ENCODE data around the gene PTPRQ.

The PTPRQ gene

DNA sequence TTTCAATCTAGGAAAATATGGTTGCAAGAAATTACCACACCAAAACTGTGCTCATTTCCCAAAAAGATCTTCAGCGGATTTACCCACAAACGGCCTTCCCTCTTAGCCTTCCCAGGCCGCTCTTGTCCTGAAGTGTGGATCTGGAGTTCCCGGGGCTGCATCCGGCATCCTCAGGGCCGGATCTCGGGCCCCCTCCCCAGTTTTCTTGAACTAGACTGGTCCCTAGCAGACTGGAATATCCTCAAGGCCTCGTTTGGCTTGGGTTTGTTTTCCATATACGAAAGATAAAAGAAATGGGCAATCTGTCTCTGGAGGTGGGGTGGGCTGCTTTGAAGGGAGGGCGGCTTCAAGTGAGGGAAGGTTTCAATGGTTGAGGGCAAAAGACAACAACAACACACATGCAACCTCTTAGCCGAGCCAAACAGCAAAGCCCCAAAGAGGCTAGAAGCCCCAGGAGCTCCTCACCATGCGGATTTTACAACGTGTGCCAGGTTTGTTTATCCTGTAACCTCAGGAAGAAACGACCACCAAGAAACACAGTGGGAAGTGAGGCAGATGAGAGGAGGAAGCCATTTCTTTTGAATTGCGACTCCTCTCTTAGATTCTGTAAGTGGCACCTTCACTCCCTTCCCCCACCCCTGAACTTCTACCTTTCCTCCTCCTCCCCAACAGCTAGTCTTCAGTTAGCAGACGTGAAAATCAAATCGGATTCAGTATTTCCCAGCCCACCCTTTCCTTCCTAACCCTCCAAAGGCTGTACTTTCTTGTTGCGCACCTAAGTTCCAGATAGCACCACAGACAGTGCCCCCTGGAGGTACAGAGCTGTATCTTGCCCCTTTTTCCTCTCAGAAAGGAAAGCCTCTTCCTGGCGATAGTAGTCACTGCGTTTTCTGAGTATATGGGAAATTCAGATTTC is 266.0 kb downstream of the PTPRQ start:
- no peak for DNase-seq (ENCODE audit: extremely low read depth, low read depth)
- TF ChIP-seq, protein P1, sequence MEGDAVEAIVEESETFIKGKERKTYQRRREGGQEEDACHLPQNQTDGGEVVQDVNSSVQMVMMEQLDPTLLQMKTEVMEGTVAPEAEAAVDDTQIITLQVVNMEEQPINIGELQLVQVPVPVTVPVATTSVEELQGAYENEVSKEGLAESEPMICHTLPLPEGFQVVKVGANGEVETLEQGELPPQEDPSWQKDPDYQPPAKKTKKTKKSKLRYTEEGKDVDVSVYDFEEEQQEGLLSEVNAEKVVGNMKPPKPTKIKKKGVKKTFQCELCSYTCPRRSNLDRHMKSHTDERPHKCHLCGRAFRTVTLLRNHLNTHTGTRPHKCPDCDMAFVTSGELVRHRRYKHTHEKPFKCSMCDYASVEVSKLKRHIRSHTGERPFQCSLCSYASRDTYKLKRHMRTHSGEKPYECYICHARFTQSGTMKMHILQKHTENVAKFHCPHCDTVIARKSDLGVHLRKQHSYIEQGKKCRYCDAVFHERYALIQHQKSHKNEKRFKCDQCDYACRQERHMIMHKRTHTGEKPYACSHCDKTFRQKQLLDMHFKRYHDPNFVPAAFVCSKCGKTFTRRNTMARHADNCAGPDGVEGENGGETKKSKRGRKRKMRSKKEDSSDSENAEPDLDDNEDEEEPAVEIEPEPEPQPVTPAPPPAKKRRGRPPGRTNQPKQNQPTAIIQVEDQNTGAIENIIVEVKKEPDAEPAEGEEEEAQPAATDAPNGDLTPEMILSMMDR (IDR thresholded peaks at IDR 0.05; ENCODE audit: low read depth, low read length, missing control alignments), result peak; percentile 49
- H3K4me3 ChIP-seq (replicated peaks; ENCODE audit: low read depth, low read length), result no peak overlapping the region

DNA sequence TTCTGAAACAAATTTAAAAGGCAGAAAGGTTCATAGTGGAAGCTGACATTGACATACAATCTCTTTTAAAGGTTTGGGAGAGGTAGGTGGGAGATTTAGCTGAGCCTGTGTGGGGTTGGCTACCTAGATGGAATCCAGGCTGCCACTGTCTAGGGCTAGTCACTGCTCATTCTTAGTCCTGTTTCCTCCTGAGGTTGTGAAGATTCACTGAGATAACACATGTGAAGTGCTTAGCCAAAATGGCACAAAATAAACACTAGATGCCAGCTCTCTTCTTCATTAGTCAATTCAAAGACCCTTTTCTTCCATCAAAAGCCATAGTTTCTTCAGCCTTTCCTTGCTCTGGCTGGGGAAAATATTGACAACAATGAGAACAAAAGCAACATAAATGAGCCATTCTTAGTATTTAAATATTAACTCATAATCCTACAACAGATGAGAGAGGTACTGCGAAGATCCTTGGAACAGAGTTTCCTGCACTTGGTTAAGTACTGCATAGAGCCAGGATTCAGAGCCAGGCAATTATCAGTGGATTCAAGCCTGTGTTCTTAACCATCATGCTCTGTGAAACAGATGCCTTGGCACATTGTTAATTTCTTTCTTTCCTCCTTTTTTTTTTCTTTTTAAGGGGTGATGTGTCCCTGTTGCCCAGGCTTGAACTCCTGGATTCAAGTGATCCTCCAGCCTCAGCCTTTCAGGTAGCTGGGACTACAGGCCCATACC is 266.9 kb downstream of the PTPRQ start:
- H3K4me3 ChIP-seq (replicated peaks; ENCODE audit: low read depth, low read length), result no peak overlapping the region
- no peak for DNase-seq (ENCODE audit: extremely low read depth, low read depth)
- TF ChIP-seq, protein P1 (IDR thresholded peaks at IDR 0.05; ENCODE audit: low read depth, low read length, missing control alignments), result no peak

DNA sequence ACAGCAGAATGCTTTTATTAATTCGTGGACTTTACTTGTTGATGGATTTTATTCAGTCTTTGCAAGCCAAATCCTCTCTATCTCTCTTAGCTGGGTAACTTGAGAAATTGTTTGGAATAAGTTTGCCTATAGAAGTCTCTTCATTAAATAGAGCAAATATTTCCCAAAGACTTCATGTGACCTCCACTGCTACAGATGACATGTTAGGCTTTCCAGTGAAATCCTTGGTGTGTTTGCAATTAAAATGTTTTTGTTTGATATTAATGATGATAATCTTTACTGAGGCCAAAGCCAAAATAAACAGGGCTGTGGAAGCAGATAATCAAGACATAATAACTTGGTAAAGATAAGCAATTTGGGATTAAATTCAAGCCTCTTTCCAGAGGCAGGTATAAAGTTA is 267.8 kb downstream of the PTPRQ start:
- TF ChIP-seq, protein P1 (IDR thresholded peaks at IDR 0.05; ENCODE audit: low read depth, low read length, missing control alignments), result no peak
- no peak overlapping the region for H3K4me3 ChIP-seq (replicated peaks; ENCODE audit: low read depth, low read length)
- no peak for DNase-seq (ENCODE audit: extremely low read depth, low read depth)

DNA sequence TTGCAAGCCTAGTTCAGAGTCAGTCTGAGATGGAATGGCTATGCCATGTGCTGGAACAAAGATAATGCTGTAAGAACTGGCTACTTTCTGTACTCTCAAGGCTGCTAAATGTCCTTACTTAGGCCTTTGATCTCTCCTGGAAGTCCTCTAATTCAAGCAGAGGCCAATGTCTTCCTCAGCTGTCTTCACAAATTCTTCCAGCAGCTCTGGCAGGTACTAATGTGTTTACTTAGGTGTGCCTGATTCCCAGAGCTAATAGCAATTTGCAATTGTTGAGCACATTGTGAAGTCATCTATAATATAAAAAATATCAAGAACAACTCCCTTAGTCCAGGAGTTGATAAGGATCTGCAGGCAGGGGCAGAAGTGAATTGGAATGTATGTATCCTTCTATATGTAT is 268.8 kb downstream of the PTPRQ start:
- no peak for DNase-seq (ENCODE audit: extremely low read depth, low read depth)
- TF ChIP-seq, protein P1 (IDR thresholded peaks at IDR 0.05; ENCODE audit: low read depth, low read length, missing control alignments), result no peak
- no peak overlapping the region for H3K4me3 ChIP-seq (replicated peaks; ENCODE audit: low read depth, low read length)

DNA sequence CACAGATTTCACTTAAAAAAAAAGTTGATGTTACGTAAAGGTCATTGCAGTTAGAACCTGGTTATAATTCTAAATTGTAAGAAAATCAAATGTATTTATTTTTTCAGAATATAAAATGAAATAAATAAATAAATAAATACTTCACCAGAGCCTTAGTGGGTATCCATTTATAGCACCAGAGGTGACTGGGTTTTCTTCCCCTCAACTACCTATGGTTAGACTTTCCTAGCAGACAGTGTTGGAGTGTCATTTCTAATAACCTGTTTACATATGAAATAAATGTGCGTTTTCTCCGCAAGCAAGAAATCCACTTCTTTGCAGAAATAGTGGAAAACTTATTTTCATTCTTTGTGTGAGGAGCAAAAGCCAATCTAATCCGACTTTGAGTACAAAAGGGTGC is 269.4 kb downstream of the PTPRQ start:
- no peak overlapping the region for H3K4me3 ChIP-seq (replicated peaks; ENCODE audit: low read depth, low read length)
- DNase-seq (ENCODE audit: extremely low read depth, low read depth), result no peak
- TF ChIP-seq, protein P1 (IDR thresholded peaks at IDR 0.05; ENCODE audit: low read depth, low read length, missing control alignments), result no peak

DNA sequence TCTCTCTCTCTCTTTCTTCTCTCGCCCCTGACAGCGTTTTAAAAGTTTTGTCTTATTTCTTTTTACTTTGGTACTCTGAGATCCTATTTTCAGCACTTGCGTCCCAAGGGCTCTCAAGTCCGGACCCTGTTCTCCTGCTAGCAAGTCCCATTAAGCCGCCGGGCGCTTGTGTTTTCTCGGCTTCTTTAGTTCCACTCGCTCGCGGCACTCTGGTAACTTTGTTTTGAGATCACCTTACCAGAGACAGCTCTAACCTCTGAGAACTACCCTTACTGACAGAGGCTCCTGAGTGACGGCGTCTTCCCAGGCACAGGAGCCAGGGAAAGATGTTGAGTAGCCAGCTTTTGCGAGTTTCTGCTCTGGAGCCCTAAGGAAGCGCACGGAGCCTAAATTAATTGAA is 270.0 kb downstream of the PTPRQ start:
- H3K4me3 ChIP-seq (replicated peaks; ENCODE audit: low read depth, low read length), result peak overlapping the region; percentile 8; the same call in 1 of the 2 replicates
- no peak for DNase-seq (ENCODE audit: extremely low read depth, low read depth)
- TF ChIP-seq, protein P1 (IDR thresholded peaks at IDR 0.05; ENCODE audit: low read depth, low read length, missing control alignments), result no peak
